ENCODE data around the gene ANKRD2. TPM values are rescaled to one million over a fixed set of nuclear protein-coding genes. Genes with fewer than 3 reads are reported as not detected.

The ANKRD2 gene
- total RNA-seq, 1 experiment from 2014 or later = 0.98 TPM

DNA sequence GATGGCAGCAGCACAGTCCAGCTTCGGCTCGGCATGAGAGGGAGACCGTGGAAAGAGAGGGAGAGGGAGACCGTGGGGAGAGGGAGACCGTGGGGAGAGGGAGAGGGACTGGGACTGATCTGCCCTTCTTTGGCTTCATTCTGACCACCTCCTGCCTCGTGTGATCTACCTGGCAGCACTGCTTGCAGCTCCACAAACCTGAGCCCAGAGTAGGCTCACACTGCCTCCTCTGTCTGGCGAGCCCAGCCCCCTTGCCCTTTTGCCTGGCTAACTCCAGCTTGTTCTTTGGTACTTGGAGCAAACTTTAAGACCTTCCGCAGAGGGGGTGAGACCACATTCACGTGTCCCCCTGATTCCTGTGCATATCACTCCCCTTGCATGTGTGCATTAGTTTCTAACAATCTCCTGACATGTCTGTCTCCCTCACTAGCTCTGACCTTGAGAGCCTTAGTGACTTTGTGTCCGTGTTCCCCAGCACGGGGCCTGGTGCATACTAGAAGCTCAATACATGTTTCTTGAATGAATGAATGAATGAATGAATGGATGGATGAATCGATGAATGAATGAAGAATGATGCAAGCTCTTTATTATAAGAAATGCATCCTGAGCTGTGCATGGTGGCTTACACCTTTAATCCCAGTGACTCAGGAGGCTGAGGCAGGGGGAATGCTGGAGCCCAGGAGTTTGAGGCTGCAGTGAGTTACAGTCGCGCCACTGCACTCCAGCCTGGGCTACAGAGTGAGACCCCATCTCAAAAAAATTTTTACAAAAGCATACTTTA, 42.7 kb upstream of the ANKRD2 start:
- no peaks in the 10 kb centered on the region for H3K36me3 ChIP-seq (ENCODE audit: control insufficient read depth, insufficient read depth, low read length)
- ChIA-PET CTCF (interaction anchor here (0.6 kb wide), 1 partner anchor 1190 kb away, joined by 6 read pairs; no protein-coding TSS in a partner anchor), POLR2A (interaction anchor here (0.6 kb wide), 1 partner anchor 202 kb away, joined by 3 read pairs; no protein-coding TSS in a partner anchor)
- peak overlapping the region in 1 of 2 experiments; percentile 17; a peak in 3 of 4 replicates for H3K4me3 ChIP-seq (ENCODE audit: low read depth in 2 of 2, low read length in 2 of 2)
- no peaks in the 10 kb centered on the region for H3K9me3 ChIP-seq (ENCODE audit: control insufficient read depth, insufficient read depth, low read depth, low read length)
- peak overlapping the region; percentile 59 for H3K27ac ChIP-seq (ENCODE audit: low read length)
- peaks cover 24% of the 10 kb centered on the region for H3K4me1 ChIP-seq (ENCODE audit: control insufficient read depth, insufficient read depth, low read length)
- no peak for TF ChIP-seq REST (IDR thresholded peaks at IDR 0.05; ENCODE audit: insufficient read depth in 1 of 2, low read depth in 2 of 2, low read length in 1 of 2)
- TF ChIP-seq TCF7L2 (IDR thresholded peaks at IDR 0.05; ENCODE audit: low read depth, low read length) = no peak
- TF ChIP-seq SIN3A (IDR thresholded peaks at IDR 0.05; ENCODE audit: borderline replicate concordance, insufficient read depth, low read depth, low read length) = no peak
- no peak for TF ChIP-seq CTCF (IDR thresholded peaks at IDR 0.05)
- TF ChIP-seq POLR2AphosphoS5 (IDR thresholded peaks at IDR 0.05; ENCODE audit: low read depth, low read length) = no peak
- intact Hi-C loops (cut with micrococcal nuclease; ENCODE audit: unreplicated experiment) (no loop called here), in situ Hi-C loops (cut with HindIII; ENCODE audit: low pct_unique_long_range_greater_than_20kb, low sequenced_read_pairs) (no loop called here)
- H3K27me3 ChIP-seq (ENCODE audit: control insufficient read depth, insufficient read depth, low read length) = no peaks in the 10 kb centered on the region
- no peak for DNase-seq (ENCODE audit: low read depth, low spot score)
- ATAC-seq = peak; percentile 89
- no TSS peak for BruUV-seq (replicated peaks)

GRCh38 chr10:97531401-97531986, 41.1 kb upstream of the ANKRD2 start:
- Histone ChIP-seq H3K4me1 (ENCODE audit: control insufficient read depth, insufficient read depth, low read length) (peaks cover 17% of the 10 kb centered on the region), H3K4me3 (ENCODE audit: low read depth in 2 of 2, low read length in 2 of 2) (no peak overlapping the region), H3K27me3 (ENCODE audit: control insufficient read depth, insufficient read depth, low read length) (no peaks in the 10 kb centered on the region), H3K9me3 (ENCODE audit: control insufficient read depth, insufficient read depth, low read depth, low read length) (no peaks in the 10 kb centered on the region), H3K36me3 (ENCODE audit: control insufficient read depth, insufficient read depth, low read length) (no peaks in the 10 kb centered on the region), H3K27ac (ENCODE audit: low read length) (no peak overlapping the region)
- ChIA-PET CTCF (interaction anchor here (0.5 to 0.8 kb wide), 3 partner anchors 11 to 108 kb away, joined by 3 to 6 read pairs (median 4); no protein-coding TSS in a partner anchor), POLR2A (interaction anchor here (1.2 kb wide), 1 partner anchor 33 kb away, joined by 8 read pairs; the partner anchor contains the start of gene UBTD1)
- DNase-seq (ENCODE audit: low read depth, low spot score) (no peak), ATAC-seq (no peak)
- in situ Hi-C loops (cut with HindIII; ENCODE audit: low pct_unique_long_range_greater_than_20kb, low sequenced_read_pairs) (no loop called here), intact Hi-C loops (cut with micrococcal nuclease; ENCODE audit: unreplicated experiment) (no loop called here)
- no peak for TF ChIP-seq POLR2AphosphoS5 (IDR thresholded peaks at IDR 0.05; ENCODE audit: low read depth, low read length)
- TF ChIP-seq TCF7L2 (IDR thresholded peaks at IDR 0.05; ENCODE audit: low read depth, low read length) = no peak
- TF ChIP-seq SIN3A (IDR thresholded peaks at IDR 0.05; ENCODE audit: borderline replicate concordance, insufficient read depth, low read depth, low read length) = no peak
- no peak for TF ChIP-seq CTCF (IDR thresholded peaks at IDR 0.05)
- TF ChIP-seq REST (IDR thresholded peaks at IDR 0.05; ENCODE audit: insufficient read depth in 1 of 2, low read depth in 2 of 2, low read length in 1 of 2) = no peak
- no TSS peak for BruUV-seq (replicated peaks)

Measured in Panc1 (cell line).